ENCODE results near the gene PEAK1.
A peak's percentile ranks its signal among the peaks of the same experiment; 100 is the strongest.

PEAK1 gene

GRCh38 chr15:77312523-77312922 lies 107.4 kb downstream of the PEAK1 start:
- TF ChIP-seq, protein P1, sequence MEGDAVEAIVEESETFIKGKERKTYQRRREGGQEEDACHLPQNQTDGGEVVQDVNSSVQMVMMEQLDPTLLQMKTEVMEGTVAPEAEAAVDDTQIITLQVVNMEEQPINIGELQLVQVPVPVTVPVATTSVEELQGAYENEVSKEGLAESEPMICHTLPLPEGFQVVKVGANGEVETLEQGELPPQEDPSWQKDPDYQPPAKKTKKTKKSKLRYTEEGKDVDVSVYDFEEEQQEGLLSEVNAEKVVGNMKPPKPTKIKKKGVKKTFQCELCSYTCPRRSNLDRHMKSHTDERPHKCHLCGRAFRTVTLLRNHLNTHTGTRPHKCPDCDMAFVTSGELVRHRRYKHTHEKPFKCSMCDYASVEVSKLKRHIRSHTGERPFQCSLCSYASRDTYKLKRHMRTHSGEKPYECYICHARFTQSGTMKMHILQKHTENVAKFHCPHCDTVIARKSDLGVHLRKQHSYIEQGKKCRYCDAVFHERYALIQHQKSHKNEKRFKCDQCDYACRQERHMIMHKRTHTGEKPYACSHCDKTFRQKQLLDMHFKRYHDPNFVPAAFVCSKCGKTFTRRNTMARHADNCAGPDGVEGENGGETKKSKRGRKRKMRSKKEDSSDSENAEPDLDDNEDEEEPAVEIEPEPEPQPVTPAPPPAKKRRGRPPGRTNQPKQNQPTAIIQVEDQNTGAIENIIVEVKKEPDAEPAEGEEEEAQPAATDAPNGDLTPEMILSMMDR (IDR thresholded peaks at IDR 0.05; ENCODE audit: low read depth, low read length, missing control alignments): no peak
- DNase-seq (ENCODE audit: extremely low read depth, low read depth): peak; percentile 81

DNA sequence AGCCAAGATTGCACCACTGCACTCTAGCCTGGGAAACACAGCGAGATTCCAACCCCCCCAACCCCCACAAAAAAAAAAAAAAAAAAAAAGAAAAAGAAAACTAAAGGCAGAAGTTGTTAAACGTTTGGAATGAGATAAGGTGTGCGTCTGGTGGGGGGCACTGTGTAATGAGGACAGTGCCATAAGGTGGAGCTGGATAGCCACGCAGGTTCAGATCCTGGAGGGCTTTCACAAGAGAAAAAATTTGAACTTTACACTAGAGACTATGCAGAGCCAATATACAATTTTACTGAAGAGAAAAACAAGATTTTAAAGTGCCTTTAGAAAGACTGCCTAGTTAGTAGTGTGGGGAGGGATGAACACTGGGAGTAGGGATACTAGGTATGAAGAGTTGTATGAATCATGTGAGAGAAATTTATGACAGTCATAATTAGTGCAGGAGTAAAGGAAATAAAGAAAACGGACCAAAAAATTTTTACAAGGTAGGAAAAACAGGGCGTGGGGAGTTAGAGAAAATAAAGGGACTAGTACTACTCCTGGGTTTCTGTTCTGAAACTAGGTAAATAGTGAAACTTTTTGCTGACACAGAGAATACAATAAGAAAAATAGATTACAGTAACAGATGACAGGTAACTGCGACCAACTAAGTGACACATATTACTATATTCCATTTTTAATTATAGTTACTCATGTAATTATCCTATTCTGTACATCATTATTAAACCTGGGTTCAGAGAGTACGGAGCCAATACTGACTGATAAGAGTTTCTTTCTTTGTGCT lies 108.1 kb downstream of the PEAK1 start:
- no peak overlapping the region for H3K4me3 ChIP-seq (replicated peaks; ENCODE audit: low read depth, low read length)
- TF ChIP-seq, protein P1 (IDR thresholded peaks at IDR 0.05; ENCODE audit: low read depth, low read length, missing control alignments): no peak
- no peak for DNase-seq (ENCODE audit: extremely low read depth, low read depth)

More at GRCh38 chr15:77312523-77312922, 107.4 kb downstream of the PEAK1 start:
- H3K4me3 ChIP-seq (replicated peaks; ENCODE audit: low read depth, low read length): no peak overlapping the region

GRCh38 chr15:77311020-77311419 lies 108.9 kb downstream of the PEAK1 start:
- no peak overlapping the region for H3K4me3 ChIP-seq (replicated peaks; ENCODE audit: low read depth, low read length)
- DNase-seq (ENCODE audit: extremely low read depth, low read depth): no peak
- TF ChIP-seq, protein P1 (IDR thresholded peaks at IDR 0.05; ENCODE audit: low read depth, low read length, missing control alignments): no peak

DNA sequence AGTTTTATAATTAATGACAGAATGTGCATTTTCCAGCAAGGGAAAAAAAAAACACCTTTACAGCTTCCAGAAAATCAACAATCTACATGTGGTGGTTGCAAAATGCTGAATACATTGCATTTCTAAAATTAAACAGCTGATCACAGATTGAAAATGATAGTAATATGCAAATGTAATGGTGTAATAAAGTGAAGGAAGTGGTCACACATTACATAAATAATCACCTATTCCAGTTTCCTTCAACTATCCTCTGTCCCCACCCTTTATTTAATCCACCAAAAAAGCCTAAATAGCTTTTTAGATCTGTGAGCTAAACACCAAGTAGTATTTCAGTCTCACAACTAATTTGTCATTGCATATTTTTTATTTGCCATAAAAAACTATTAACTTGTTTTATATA lies 110.5 kb downstream of the PEAK1 start:
- TF ChIP-seq, protein P1 (IDR thresholded peaks at IDR 0.05; ENCODE audit: low read depth, low read length, missing control alignments): no peak
- no peak for DNase-seq (ENCODE audit: extremely low read depth, low read depth)
- H3K4me3 ChIP-seq (replicated peaks; ENCODE audit: low read depth, low read length): no peak overlapping the region

- no peak for DNase-seq (ENCODE audit: extremely low read depth, low read depth)
- TF ChIP-seq, protein P1 (IDR thresholded peaks at IDR 0.05; ENCODE audit: low read depth, low read length, missing control alignments): no peak
- H3K4me3 ChIP-seq (replicated peaks; ENCODE audit: low read depth, low read length): no peak overlapping the region
Measured at GRCh38 chr15:77305953-77306352, 114.0 kb downstream of the PEAK1 start.

GRCh38 chr15:77296773-77297337 lies 123.0 kb downstream of the PEAK1 start:
- no peak for DNase-seq (ENCODE audit: extremely low read depth, low read depth)
- TF ChIP-seq, protein P1 (IDR thresholded peaks at IDR 0.05; ENCODE audit: low read depth, low read length, missing control alignments): no peak
- H3K4me3 ChIP-seq (replicated peaks; ENCODE audit: low read depth, low read length): no peak overlapping the region

Measured in HFF-Myc (cell line).